Upper lobe of left lung (tissue), 6 donors: ENCODE data around the gene RNF213. TPM values are rescaled to one million over a fixed set of nuclear protein-coding genes. Genes with fewer than 3 reads are reported as not detected.
"Not testable (repeated sequence)": the region's sequence is repeated elsewhere in the genome, so short reads cannot be mapped to it uniquely, and the experiment has no call there.

Source experiments
- ATAC-seq, 2 donors: fragments of 200-7000 bp; cut with Tn5 transposase; one replicate each; pipeline ENCODE4 v1.9.1; 2022; ENCODE audit warnings: mild to moderate bottlenecking in 2 of 2, moderate library complexity in 2 of 2; ENCODE audit not compliant: low FRiP score in 2 of 2
- DNase-seq, 2 donors: peaks; one replicate each; pipeline ENCODE4 v3.0.0-alpha.2; 2019 to 2020
- H3K27ac ChIP-seq, 4 donors: fragments of 200-600 bp; sonication (generic); one replicate each; pipeline ENCODE4 v1.5.1; 2016 to 2019
- H3K27me3 ChIP-seq, 4 donors: fragments of 200-600 bp; sonication (generic); one replicate each; pipeline ENCODE4 v1.5.1; 2017 to 2019
- H3K36me3 ChIP-seq, 4 donors: fragments of 200-600 bp; sonication (generic); one replicate each; pipeline ENCODE4 v1.5.1; 2016 to 2019
- H3K4me1 ChIP-seq, 4 donors: fragments of 200-600 bp; sonication (generic); one replicate each; pipeline ENCODE4 v1.5.1; 2018 to 2019
- H3K4me3 ChIP-seq, 4 donors: fragments of 200-600 bp; sonication (generic); one replicate each; pipeline ENCODE4 v1.5.1; 2017 to 2019; ENCODE audit warnings: mild to moderate bottlenecking in 2 of 4, moderate library complexity in 1 of 4
- H3K9me3 ChIP-seq, 4 donors: fragments of 200-600 bp; sonication (generic); one replicate each; pipeline ENCODE4 v1.5.1; 2018 to 2019
- EP300 ChIP-seq, 4 donors: sonication (generic); formaldehyde crosslinking; IDR thresholded peaks; one replicate each; pipeline ENCODE4 v1.5.1; 2017; ENCODE audit warnings: antibody characterized with exemption in 4 of 4, control low read depth in 2 of 4
- POLR2A ChIP-seq, 4 donors: fragments of 450-650 bp; IDR thresholded peaks; one replicate each; pipeline ENCODE4 v1.5.1; 2016 to 2017; ENCODE audit warnings: antibody characterized with exemption in 4 of 4, mild to moderate bottlenecking in 2 of 4
- POLR2AphosphoS5 ChIP-seq, 2 donors: sonication (generic); formaldehyde crosslinking; IDR thresholded peaks; one replicate each; pipeline ENCODE4 v1.5.1; 2017; ENCODE audit warnings: antibody characterized with exemption in 2 of 2
- WGBS, 2 donors: methylation state at CpG; one replicate each; pipeline ENCODE4 v1.1.5; 2017 to 2018; 5-methylcytosine and 5-hydroxymethylcytosine counted together
- total RNA-seq, 6 donors: library from RNA; depleted of rRNA in 4 of 6; stranded (reverse); fragments of >200 nt in 4 of 6; gene quantifications; one replicate each; pipeline versions ENCODE4 v1.1.0 to v1.2.1, GENCODE V29; 2016 to 2021
- TF ChIP-seq, protein P1 (sequence below), 6 experiments: fragments of 450-650 bp in 4 of 6; fragments of 200-600 bp in 2 of 6; sonication (generic) in 2 of 6; IDR thresholded peaks; one replicate each; pipeline ENCODE4 v1.5.1; 2016 to 2019; ENCODE audit warnings: antibody characterized with exemption in 6 of 6
- donor health status: DM: no; HTN: no; CAD: no; lungs with moderate emphysema.
- donor health status: DM: no; HTN: yes; CAD: no; lungs with severe emphysema.

Gene RNF213
- total RNA-seq, 6 donors from 2014 or later: 135 to 619 (median 207) TPM

DNA sequence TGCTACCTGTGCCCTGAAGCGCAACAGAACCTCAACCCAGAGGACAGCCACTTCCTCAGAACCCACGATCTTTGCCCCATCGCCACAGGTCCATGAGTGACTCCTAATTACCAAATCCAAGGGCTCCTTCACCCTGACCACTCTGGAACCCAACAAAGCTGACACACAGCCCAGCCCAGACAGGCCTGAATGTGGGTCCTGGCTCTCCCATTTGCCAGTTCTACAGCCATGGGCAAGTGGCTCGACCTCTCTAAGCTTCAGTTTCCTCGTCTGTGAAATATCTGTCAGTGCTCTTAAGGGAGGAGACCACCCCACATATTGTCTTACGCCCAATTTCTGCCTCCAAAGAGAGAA lies 136.4 kb downstream of the RNF213 start:
- WGBS, 2 donors: 77 to 83% methylated on average over 6 of the region's 6 CpGs
- TF ChIP-seq POLR2AphosphoS5 (IDR thresholded peaks at IDR 0.05): no peak
- TF ChIP-seq, protein P1, sequence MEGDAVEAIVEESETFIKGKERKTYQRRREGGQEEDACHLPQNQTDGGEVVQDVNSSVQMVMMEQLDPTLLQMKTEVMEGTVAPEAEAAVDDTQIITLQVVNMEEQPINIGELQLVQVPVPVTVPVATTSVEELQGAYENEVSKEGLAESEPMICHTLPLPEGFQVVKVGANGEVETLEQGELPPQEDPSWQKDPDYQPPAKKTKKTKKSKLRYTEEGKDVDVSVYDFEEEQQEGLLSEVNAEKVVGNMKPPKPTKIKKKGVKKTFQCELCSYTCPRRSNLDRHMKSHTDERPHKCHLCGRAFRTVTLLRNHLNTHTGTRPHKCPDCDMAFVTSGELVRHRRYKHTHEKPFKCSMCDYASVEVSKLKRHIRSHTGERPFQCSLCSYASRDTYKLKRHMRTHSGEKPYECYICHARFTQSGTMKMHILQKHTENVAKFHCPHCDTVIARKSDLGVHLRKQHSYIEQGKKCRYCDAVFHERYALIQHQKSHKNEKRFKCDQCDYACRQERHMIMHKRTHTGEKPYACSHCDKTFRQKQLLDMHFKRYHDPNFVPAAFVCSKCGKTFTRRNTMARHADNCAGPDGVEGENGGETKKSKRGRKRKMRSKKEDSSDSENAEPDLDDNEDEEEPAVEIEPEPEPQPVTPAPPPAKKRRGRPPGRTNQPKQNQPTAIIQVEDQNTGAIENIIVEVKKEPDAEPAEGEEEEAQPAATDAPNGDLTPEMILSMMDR (IDR thresholded peaks at IDR 0.05): no peak
- no peak for TF ChIP-seq POLR2A (IDR thresholded peaks at IDR 0.05)
- no peak for TF ChIP-seq EP300 (IDR thresholded peaks at IDR 0.05)
- ATAC-seq (no peak), DNase-seq (no peak)
- Histone ChIP-seq H3K9me3 (no peaks in the 10 kb centered on the region), H3K27me3 (no peaks in the 10 kb centered on the region), H3K36me3 (peaks cover 8 to 42% (median 35%) of the 10 kb centered on the region in 4 donors), H3K27ac (no peak overlapping the region), H3K4me1 (peaks cover 0 to 7% (median 1%) of the 10 kb centered on the region in 4 donors), H3K4me3 (no peak overlapping the region)

DNA sequence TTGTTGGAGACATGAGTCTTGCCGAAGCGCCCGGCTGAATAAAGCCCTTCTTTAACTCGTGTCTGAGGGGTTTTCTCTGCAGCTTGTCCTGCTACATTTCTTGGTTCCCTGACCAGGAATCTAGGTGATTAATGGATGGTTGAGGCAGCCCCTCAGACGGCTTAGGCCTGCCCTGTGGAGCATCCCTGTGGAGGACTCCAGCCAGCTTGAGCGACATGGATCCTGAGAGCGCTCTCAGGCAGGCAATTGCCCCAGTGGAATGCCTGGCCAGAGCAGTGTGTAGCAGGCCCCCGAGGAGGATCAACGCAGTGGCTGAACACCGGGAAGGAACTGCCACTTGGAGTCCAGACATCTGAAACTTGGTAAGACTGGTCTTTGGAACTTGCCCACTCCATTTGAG lies 137.0 kb downstream of the RNF213 start:
- ATAC-seq (no peak), DNase-seq (no peak)
- H3K27me3 ChIP-seq: no peaks in the 10 kb centered on the region
- no peak overlapping the region for H3K4me3 ChIP-seq
- no peak for TF ChIP-seq POLR2AphosphoS5 (IDR thresholded peaks at IDR 0.05)
- WGBS, 2 donors: 83% methylated on average over 10 of the region's 10 CpGs; no CpG with 5 or more reads in 1 of the 2 donors
- peaks cover 8 to 35% (median 29%) of the 10 kb centered on the region in 4 donors for H3K36me3 ChIP-seq
- H3K4me1 ChIP-seq: peaks cover 0 to 7% (median 1%) of the 10 kb centered on the region in 4 donors
- no peak overlapping the region for H3K27ac ChIP-seq
- no peaks in the 10 kb centered on the region for H3K9me3 ChIP-seq

DNA sequence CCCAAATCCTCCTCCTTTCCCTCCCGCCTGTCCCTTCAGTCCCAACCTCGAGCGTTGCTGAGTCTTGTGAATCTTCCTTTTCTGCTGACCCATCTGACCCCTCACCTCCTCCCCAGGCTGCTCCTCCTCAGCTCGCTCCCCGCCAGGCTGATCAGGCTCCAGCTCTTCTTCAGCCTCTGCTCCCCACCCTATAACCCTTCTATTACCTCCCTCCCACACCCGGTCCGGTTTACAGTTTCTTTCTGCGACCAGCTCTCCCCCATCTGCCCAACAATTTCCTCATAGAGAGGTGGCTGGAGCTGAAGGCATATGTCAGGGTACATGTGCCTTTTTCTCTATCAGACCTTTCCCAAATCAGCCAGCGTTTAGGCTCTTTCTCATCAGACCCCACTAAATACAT lies 140.4 kb downstream of the RNF213 start:
- WGBS, 2 donors: 78 to 79% methylated on average over 9 of the region's 9 CpGs
- not testable (repeated sequence) for DNase-seq, H3K27ac ChIP-seq, H3K27me3 ChIP-seq, H3K36me3 ChIP-seq, H3K4me1 ChIP-seq, H3K9me3 ChIP-seq, ATAC-seq, H3K4me3 ChIP-seq

DNA sequence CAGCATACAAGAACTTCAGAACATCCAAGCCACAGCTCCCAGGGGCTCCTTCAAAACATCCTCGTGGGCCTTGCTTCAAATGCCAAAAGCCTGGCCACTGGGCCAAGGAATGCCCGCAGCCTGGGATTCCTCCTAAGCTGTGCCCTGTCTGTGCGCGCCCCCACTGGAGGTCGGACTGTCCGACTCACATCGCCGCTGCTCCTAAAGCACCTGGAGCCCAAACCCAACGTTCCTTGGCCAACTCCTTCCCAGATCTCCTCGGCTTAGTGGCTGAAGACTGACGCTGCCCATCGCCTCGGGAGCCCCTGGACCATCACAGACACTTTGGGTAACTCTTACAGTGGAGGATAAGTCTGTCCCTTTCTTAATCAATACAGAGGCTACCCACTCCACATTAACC lies 141.4 kb downstream of the RNF213 start:
- H3K9me3 ChIP-seq, H3K27me3 ChIP-seq, H3K36me3 ChIP-seq, H3K4me1 ChIP-seq, H3K27ac ChIP-seq, ATAC-seq, H3K4me3 ChIP-seq, DNase-seq: not testable (repeated sequence)
- 91 to 92% methylated on average over 12 to 13 of the region's 13 CpGs for WGBS, 2 donors

- no peak overlapping the region for H3K27ac ChIP-seq
- TF ChIP-seq POLR2AphosphoS5 (IDR thresholded peaks at IDR 0.05): no peak
- TF ChIP-seq POLR2A (IDR thresholded peaks at IDR 0.05): no peak
- TF ChIP-seq, protein P1 (IDR thresholded peaks at IDR 0.05): no peak
- TF ChIP-seq EP300 (IDR thresholded peaks at IDR 0.05): no peak
- no peaks in the 10 kb centered on the region for H3K36me3 ChIP-seq
- DNase-seq: no peak
- no peaks in the 10 kb centered on the region for H3K4me1 ChIP-seq
- H3K27me3 ChIP-seq: no peaks in the 10 kb centered on the region
- WGBS, 2 donors: 92 to 96% methylated on average over 4 of the region's 4 CpGs
- no peaks in the 10 kb centered on the region for H3K9me3 ChIP-seq
- ATAC-seq: no peak
- H3K4me3 ChIP-seq: no peak overlapping the region
Measured at GRCh38 chr17:80402959-80403358, 142.3 kb downstream of the RNF213 start.

GRCh38 chr17:80406146-80406545 lies 145.5 kb downstream of the RNF213 start:
- Histone ChIP-seq H3K9me3 (no peaks in the 10 kb centered on the region), H3K4me3 (no peak overlapping the region), H3K27me3 (no peaks in the 10 kb centered on the region), H3K36me3 (no peaks in the 10 kb centered on the region), H3K4me1 (peaks cover 0 to 9% (median 0%) of the 10 kb centered on the region in 4 donors), H3K27ac (no peak overlapping the region)
- TF ChIP-seq, protein P1 (IDR thresholded peaks at IDR 0.05): no peak
- TF ChIP-seq POLR2A (IDR thresholded peaks at IDR 0.05): no peak
- no peak for TF ChIP-seq POLR2AphosphoS5 (IDR thresholded peaks at IDR 0.05)
- no peak for TF ChIP-seq EP300 (IDR thresholded peaks at IDR 0.05)
- no peak for DNase-seq
- no peak for ATAC-seq
- 91% methylated on average over 8 of the region's 8 CpGs for WGBS, 2 donors

DNA sequence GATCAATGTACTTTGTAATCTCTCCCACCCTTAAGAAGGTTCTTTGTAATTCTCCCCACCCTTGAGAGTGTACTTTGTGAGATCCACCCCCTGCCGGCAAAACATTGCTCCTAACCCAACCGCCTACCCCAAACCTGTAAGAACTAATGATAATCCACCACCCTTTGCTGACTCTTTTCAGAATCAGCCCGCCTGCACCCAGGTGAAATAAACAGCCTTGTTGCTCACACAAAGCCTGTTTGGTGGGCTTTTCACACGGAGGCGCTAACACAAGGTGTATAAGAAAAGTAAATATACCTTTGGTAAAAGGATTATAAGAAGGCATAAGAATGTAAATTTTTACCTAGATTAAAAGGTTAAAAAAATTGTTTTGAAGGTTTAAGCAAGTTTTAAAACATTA lies 147.3 kb downstream of the RNF213 start:
- H3K36me3 ChIP-seq, H3K27me3 ChIP-seq, ATAC-seq, H3K4me3 ChIP-seq, H3K9me3 ChIP-seq, DNase-seq, H3K4me1 ChIP-seq, H3K27ac ChIP-seq: not testable (repeated sequence)
- 80 to 81% methylated on average over 5 of the region's 5 CpGs for WGBS, 2 donors
